OCI-LY1 (cell line): ENCODE results near the gene IL3.

Experiments used
- EZH2 ChIP-seq: fragments of 200-600 bp; sonication (generic), shearing (Covaris generic); IDR thresholded peaks from 2 replicates; pipeline ENCODE4 v1.8.0; 2017; ENCODE audit warnings: borderline replicate concordance, mixed run types, mild to moderate bottlenecking, antibody characterized with exemption, low read length, moderate library complexity, mixed read lengths
- TF ChIP-seq, protein P1 (sequence below): fragments of 200-600 bp; sonication (generic), shearing (Covaris generic); IDR thresholded peaks from 2 replicates; pipeline ENCODE4 v1.5.1; 2017; ENCODE audit warnings: mild to moderate bottlenecking, antibody characterized with exemption, low read length, moderate library complexity, mixed read lengths

DNA sequence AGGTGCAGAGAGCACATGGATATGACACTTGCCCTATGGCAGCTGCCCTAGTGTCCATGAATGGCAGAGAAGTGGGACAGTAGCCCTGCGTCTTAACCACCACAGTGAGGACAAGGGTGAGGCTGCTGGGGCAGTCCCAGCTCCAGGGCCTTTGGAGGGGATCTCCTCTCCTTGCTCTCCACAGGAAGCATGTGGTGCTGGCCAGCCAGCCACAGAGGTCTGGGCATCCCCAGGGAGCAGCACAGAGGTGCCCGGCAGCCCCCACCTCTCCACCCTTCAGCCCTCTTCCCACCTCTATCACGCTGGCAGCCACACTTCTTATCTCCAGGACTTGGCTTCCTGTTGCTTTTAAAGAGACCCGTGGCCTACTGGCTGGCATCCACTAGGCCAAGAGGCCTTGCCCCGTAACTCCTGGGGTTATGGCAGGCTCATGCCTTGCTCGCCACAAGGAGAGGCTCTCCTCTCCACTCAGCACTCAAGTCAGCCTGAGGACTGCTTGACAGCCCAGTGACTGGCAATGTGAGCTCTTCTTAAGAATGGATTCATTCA, 35.0 kb downstream of the IL3 start:
- TF ChIP-seq, protein P1, sequence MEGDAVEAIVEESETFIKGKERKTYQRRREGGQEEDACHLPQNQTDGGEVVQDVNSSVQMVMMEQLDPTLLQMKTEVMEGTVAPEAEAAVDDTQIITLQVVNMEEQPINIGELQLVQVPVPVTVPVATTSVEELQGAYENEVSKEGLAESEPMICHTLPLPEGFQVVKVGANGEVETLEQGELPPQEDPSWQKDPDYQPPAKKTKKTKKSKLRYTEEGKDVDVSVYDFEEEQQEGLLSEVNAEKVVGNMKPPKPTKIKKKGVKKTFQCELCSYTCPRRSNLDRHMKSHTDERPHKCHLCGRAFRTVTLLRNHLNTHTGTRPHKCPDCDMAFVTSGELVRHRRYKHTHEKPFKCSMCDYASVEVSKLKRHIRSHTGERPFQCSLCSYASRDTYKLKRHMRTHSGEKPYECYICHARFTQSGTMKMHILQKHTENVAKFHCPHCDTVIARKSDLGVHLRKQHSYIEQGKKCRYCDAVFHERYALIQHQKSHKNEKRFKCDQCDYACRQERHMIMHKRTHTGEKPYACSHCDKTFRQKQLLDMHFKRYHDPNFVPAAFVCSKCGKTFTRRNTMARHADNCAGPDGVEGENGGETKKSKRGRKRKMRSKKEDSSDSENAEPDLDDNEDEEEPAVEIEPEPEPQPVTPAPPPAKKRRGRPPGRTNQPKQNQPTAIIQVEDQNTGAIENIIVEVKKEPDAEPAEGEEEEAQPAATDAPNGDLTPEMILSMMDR, result no peak
- no peak for TF ChIP-seq EZH2
